ENCODE results near the gene KCNH1. TPM values are rescaled to one million over a fixed set of nuclear protein-coding genes. Genes with fewer than 3 reads are reported as not detected.

KCNH1 gene
- total RNA-seq, 5 donors from 2014 or later (not counting 1 experiment from before 2014, with no cell fraction given), result not detected

DNA sequence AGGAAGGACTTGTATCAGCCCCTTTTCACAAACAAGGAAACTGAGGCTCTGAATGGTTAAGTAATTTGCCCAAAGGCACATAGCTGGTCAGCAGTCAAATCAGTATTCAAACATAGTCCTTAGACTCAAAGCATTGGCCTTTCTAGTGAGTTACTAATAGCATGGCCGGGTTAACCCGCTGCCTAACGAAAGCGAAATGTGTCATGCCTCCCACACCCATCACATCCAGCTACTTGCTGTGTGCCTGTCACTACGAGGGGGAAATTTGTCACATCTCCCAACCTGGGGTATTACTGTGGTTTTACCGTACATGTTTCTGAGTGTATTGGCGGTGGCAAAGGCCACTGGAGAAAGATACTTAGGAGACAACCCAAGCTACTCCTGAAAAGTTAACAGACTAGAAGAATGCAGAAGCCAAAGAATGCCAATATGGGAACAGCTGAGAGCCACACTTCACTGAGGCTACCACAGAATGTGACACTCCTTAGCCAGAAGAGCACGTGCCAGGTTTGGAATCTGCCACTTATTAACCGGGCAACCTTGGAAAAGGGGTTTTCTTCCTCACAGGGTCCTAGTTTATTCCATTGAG, 363.5 kb downstream of the KCNH1 start:
- Histone ChIP-seq H3K27me3 (replicated peaks in 1 of 2; ENCODE audit: control insufficient read depth in 2 of 2, extremely low read depth in 1 of 2, insufficient read depth in 2 of 2, low read length in 1 of 2) (peaks cover 0 to 6% of the 10 kb centered on the region in 2 experiments), H3K4me3 (ENCODE audit: control insufficient read depth in 1 of 2, extremely low read depth in 1 of 2, low read length in 1 of 2) (no peak overlapping the region), H3K4me1 (ENCODE audit: control insufficient read depth in 1 of 2, extremely low read depth in 1 of 2, insufficient read depth in 2 of 2, low read length in 2 of 2) (no peaks in the 10 kb centered on the region), H3K9me3 (no peaks in the 10 kb centered on the region), H3K27ac (ENCODE audit: low read length) (no peak overlapping the region), H3K36me3 (ENCODE audit: control insufficient read depth in 2 of 2, extremely low read depth in 1 of 2, insufficient read depth in 1 of 2, low read length in 1 of 2) (no peaks in the 10 kb centered on the region)
- peaks cover 5 to 11% of the 10 kb centered on the region in 2 donors for H3K27me3 Mint-ChIP-seq
- H3K36me3 Mint-ChIP-seq, result no peaks in the 10 kb centered on the region
- WGBS (ENCODE audit: insufficient coverage), result 100% methylated on average over 1 of the region's 9 CpGs
- H3K27ac Mint-ChIP-seq, result no peak overlapping the region
- ChIA-PET POLR2A (no interaction called here), CTCF (no interaction called here)
- no peaks in the 10 kb centered on the region for H3K9me3 Mint-ChIP-seq
- no peak for ATAC-seq (replicated peaks in 1 of 4)
- no peak for DNase-seq
- H3K4me1 Mint-ChIP-seq, result no peaks in the 10 kb centered on the region
- no peak overlapping the region for H3K4me3 Mint-ChIP-seq

DNA sequence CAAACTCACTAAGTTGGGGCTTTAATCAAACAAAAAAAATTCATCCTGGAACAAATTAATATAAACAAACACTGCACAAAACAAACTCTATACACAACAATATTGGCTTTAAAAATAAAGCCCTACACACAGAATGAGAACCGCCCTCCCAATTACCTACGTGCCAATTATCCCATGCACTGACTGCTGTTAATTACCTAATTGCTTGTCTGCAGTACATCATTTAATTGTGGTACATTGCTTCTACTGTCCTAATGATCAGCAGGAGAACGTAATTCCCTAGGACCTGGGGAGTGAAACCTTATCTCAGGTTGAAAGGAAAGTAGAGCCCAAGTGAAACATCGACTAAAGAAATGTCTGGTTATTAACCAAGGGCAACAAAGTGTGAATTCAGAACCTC, 364.5 kb downstream of the KCNH1 start:
- H3K27ac Mint-ChIP-seq, result no peak overlapping the region
- POLR2A ChIA-PET, result no interaction called here
- no peaks in the 10 kb centered on the region for H3K9me3 ChIP-seq
- no peaks in the 10 kb centered on the region for H3K9me3 Mint-ChIP-seq
- no peaks in the 10 kb centered on the region for H3K36me3 ChIP-seq (ENCODE audit: control insufficient read depth in 2 of 2, extremely low read depth in 1 of 2, insufficient read depth in 1 of 2, low read length in 1 of 2)
- no peak overlapping the region for H3K27ac ChIP-seq (ENCODE audit: low read length)
- no peaks in the 10 kb centered on the region for H3K36me3 Mint-ChIP-seq
- H3K4me1 Mint-ChIP-seq, result no peaks in the 10 kb centered on the region
- no peak overlapping the region for H3K4me3 ChIP-seq (ENCODE audit: control insufficient read depth in 1 of 2, extremely low read depth in 1 of 2, low read length in 1 of 2)
- 81% methylated on average over 2 of the region's 4 CpGs for WGBS (ENCODE audit: insufficient coverage)
- no peak for ATAC-seq (replicated peaks in 1 of 4)
- H3K4me3 Mint-ChIP-seq, result no peak overlapping the region
- H3K27me3 ChIP-seq (replicated peaks in 1 of 2; ENCODE audit: control insufficient read depth in 2 of 2, extremely low read depth in 1 of 2, insufficient read depth in 2 of 2, low read length in 1 of 2), result peaks cover 0 to 2% of the 10 kb centered on the region in 2 experiments
- no peak for DNase-seq
- no peaks in the 10 kb centered on the region for H3K4me1 ChIP-seq (ENCODE audit: control insufficient read depth in 1 of 2, extremely low read depth in 1 of 2, insufficient read depth in 2 of 2, low read length in 2 of 2)
- CTCF ChIA-PET, result no interaction called here
- peaks cover 5 to 7% of the 10 kb centered on the region in 2 donors for H3K27me3 Mint-ChIP-seq

GRCh38 chr1:210764536-210764935, 369.4 kb downstream of the KCNH1 start:
- Mint-ChIP-seq H3K36me3 (no peaks in the 10 kb centered on the region), H3K27me3 (no peaks in the 10 kb centered on the region), H3K4me1 (no peaks in the 10 kb centered on the region), H3K4me3 (no peak overlapping the region), H3K27ac (no peak overlapping the region), H3K9me3 (peaks cover 6 to 24% (median 7%) of the 10 kb centered on the region in 3 donors)
- no peaks in the 10 kb centered on the region for H3K4me1 ChIP-seq (ENCODE audit: control insufficient read depth in 1 of 2, extremely low read depth in 1 of 2, insufficient read depth in 2 of 2, low read length in 2 of 2)
- DNase-seq (no peak), ATAC-seq (replicated peaks in 1 of 4) (no peak)
- WGBS (ENCODE audit: insufficient coverage), result no CpG with 5 or more reads among the region's 2 CpGs
- POLR2A ChIA-PET, result interaction anchor here in 1 of 2 donors (0.6 kb wide), 1 partner anchor 328 kb away, joined by 6 read pairs; no protein-coding TSS in a partner anchor
- H3K27me3 ChIP-seq (replicated peaks in 1 of 2; ENCODE audit: control insufficient read depth in 2 of 2, extremely low read depth in 1 of 2, insufficient read depth in 2 of 2, low read length in 1 of 2), result peaks cover 0 to 3% of the 10 kb centered on the region in 2 experiments
- no peaks in the 10 kb centered on the region for H3K9me3 ChIP-seq
- H3K36me3 ChIP-seq (ENCODE audit: control insufficient read depth in 2 of 2, extremely low read depth in 1 of 2, insufficient read depth in 1 of 2, low read length in 1 of 2), result no peaks in the 10 kb centered on the region
- no peak overlapping the region for H3K27ac ChIP-seq (ENCODE audit: low read length)
- CTCF ChIA-PET, result no interaction called here
- H3K4me3 ChIP-seq (ENCODE audit: control insufficient read depth in 1 of 2, extremely low read depth in 1 of 2, low read length in 1 of 2), result no peak overlapping the region

- H3K27me3 ChIP-seq (replicated peaks in 1 of 2; ENCODE audit: control insufficient read depth in 2 of 2, extremely low read depth in 1 of 2, insufficient read depth in 2 of 2, low read length in 1 of 2), result peaks cover 0 to 16% of the 10 kb centered on the region in 2 experiments
- no peaks in the 10 kb centered on the region for H3K36me3 ChIP-seq (ENCODE audit: control insufficient read depth in 2 of 2, extremely low read depth in 1 of 2, insufficient read depth in 1 of 2, low read length in 1 of 2)
- ATAC-seq (replicated peaks in 1 of 4) (no peak), DNase-seq (no peak)
- H3K4me1 Mint-ChIP-seq, result no peaks in the 10 kb centered on the region
- H3K9me3 Mint-ChIP-seq, result peaks cover 6 to 25% (median 7%) of the 10 kb centered on the region in 3 donors
- 84% methylated on average over 4 of the region's 4 CpGs for WGBS (ENCODE audit: insufficient coverage)
- H3K27ac ChIP-seq (ENCODE audit: low read length), result no peak overlapping the region
- H3K36me3 Mint-ChIP-seq, result no peaks in the 10 kb centered on the region
- H3K4me3 Mint-ChIP-seq, result no peak overlapping the region
- POLR2A ChIA-PET, result no interaction called here
- H3K27ac Mint-ChIP-seq, result no peak overlapping the region
- H3K9me3 ChIP-seq, result no peaks in the 10 kb centered on the region
- H3K4me1 ChIP-seq (ENCODE audit: control insufficient read depth in 1 of 2, extremely low read depth in 1 of 2, insufficient read depth in 2 of 2, low read length in 2 of 2), result no peaks in the 10 kb centered on the region
- H3K27me3 Mint-ChIP-seq, result no peaks in the 10 kb centered on the region
- H3K4me3 ChIP-seq (ENCODE audit: control insufficient read depth in 1 of 2, extremely low read depth in 1 of 2, low read length in 1 of 2), result no peak overlapping the region
- CTCF ChIA-PET, result no interaction called here
These were observed 375.2 kb downstream of the KCNH1 start for GRCh38 chr1:210758761-210759160.

DNA sequence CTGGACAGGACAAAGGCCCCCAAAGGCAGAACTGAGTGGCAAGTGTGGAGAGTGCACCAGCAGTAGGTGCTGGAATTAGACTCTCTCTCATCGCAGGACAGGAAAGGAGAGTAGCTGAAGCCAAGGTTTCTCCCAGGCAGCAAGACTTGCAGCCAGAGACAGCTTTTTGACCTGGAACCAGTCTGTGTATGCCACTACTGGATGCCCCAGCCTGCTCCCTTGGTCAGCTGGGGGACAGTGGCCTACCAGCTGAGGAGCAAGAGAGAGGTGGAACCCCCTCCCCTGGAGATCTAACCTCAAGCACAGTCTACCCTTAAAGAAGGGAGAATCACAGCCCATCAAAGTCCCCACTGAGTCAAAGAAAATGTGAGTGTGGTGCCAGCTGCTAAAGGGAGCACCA, 375.7 kb downstream of the KCNH1 start:
- Histone ChIP-seq H3K4me3 (ENCODE audit: control insufficient read depth in 1 of 2, extremely low read depth in 1 of 2, low read length in 1 of 2) (no peak overlapping the region), H3K4me1 (ENCODE audit: control insufficient read depth in 1 of 2, extremely low read depth in 1 of 2, insufficient read depth in 2 of 2, low read length in 2 of 2) (no peaks in the 10 kb centered on the region), H3K36me3 (ENCODE audit: control insufficient read depth in 2 of 2, extremely low read depth in 1 of 2, insufficient read depth in 1 of 2, low read length in 1 of 2) (no peaks in the 10 kb centered on the region), H3K27ac (ENCODE audit: low read length) (no peak overlapping the region), H3K27me3 (replicated peaks in 1 of 2; ENCODE audit: control insufficient read depth in 2 of 2, extremely low read depth in 1 of 2, insufficient read depth in 2 of 2, low read length in 1 of 2) (peaks cover 0 to 16% of the 10 kb centered on the region in 2 experiments), H3K9me3 (no peaks in the 10 kb centered on the region)
- POLR2A ChIA-PET, result no interaction called here
- CTCF ChIA-PET, result interaction anchor here in 1 of 2 donors (0.6 kb wide), 1 partner anchor 274 kb away, joined by 3 read pairs; no protein-coding TSS in a partner anchor
- no peaks in the 10 kb centered on the region for H3K4me1 Mint-ChIP-seq
- ATAC-seq (replicated peaks in 1 of 4) (no peak), DNase-seq (no peak)
- no peaks in the 10 kb centered on the region for H3K36me3 Mint-ChIP-seq
- no peak overlapping the region for H3K4me3 Mint-ChIP-seq
- WGBS (ENCODE audit: insufficient coverage), result 92% methylated on average over 1 of the region's 1 CpG
- no peaks in the 10 kb centered on the region for H3K27me3 Mint-ChIP-seq
- peaks cover 6 to 20% (median 7%) of the 10 kb centered on the region in 3 donors for H3K9me3 Mint-ChIP-seq
- no peak overlapping the region for H3K27ac Mint-ChIP-seq

GRCh38 chr1:210757677-210758076, 376.3 kb downstream of the KCNH1 start:
- ATAC-seq (replicated peaks in 1 of 4) (no peak), DNase-seq (no peak)
- Histone ChIP-seq H3K4me1 (ENCODE audit: control insufficient read depth in 1 of 2, extremely low read depth in 1 of 2, insufficient read depth in 2 of 2, low read length in 2 of 2) (no peaks in the 10 kb centered on the region), H3K27ac (ENCODE audit: low read length) (no peak overlapping the region), H3K36me3 (ENCODE audit: control insufficient read depth in 2 of 2, extremely low read depth in 1 of 2, insufficient read depth in 1 of 2, low read length in 1 of 2) (no peaks in the 10 kb centered on the region), H3K27me3 (replicated peaks in 1 of 2; ENCODE audit: control insufficient read depth in 2 of 2, extremely low read depth in 1 of 2, insufficient read depth in 2 of 2, low read length in 1 of 2) (peaks cover 0 to 16% of the 10 kb centered on the region in 2 experiments), H3K4me3 (ENCODE audit: control insufficient read depth in 1 of 2, extremely low read depth in 1 of 2, low read length in 1 of 2) (no peak overlapping the region), H3K9me3 (no peaks in the 10 kb centered on the region)
- H3K4me1 Mint-ChIP-seq, result no peaks in the 10 kb centered on the region
- H3K4me3 Mint-ChIP-seq, result no peak overlapping the region
- ChIA-PET CTCF (interaction anchor here in 1 of 2 donors (0.6 kb wide), 1 partner anchor 274 kb away, joined by 3 read pairs; no protein-coding TSS in a partner anchor), POLR2A (no interaction called here)
- no CpG with 5 or more reads among the region's 1 CpG for WGBS (ENCODE audit: insufficient coverage)
- H3K9me3 Mint-ChIP-seq, result peaks cover 6 to 18% (median 7%) of the 10 kb centered on the region in 3 donors
- H3K36me3 Mint-ChIP-seq, result no peaks in the 10 kb centered on the region
- no peak overlapping the region for H3K27ac Mint-ChIP-seq
- no peaks in the 10 kb centered on the region for H3K27me3 Mint-ChIP-seq
